Measurements from ENCODE around the gene PDE7B.

The PDE7B gene

GRCh38 chr6:136036601-136037000 lies 185.1 kb downstream of the PDE7B start:
- no peak for DNase-seq

- DNase-seq: no peak
Observed at GRCh38 chr6:136037242-136037875, 185.9 kb downstream of the PDE7B start.

DNA sequence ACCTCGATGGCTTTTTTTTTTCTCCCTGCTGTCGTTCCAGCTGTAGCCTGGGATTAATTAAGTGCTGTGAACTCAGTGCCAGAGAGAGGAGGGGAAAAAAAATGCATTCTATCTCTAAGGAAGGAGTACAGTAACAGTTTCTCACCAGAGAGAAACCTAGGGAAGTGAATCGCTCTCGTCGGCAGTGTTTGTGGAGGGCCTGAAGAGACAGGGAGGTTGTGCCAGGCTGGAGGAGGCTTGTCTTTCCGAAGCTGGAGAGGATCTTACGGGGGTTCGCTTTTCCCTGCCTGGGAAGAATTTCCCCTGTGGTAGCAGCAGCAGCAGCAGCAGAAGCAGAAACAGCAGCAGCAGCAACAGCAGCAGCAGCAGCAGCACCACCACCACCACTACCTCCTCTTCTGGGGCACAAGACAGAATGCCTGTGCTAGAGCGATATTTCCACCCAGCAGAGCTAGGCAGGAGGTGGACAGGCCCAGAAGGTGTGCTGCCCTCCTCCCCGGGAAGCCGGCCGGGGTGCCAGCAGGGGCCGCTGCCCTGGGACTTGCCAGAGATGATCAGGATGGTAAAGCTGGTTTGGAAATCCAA lies 186.5 kb downstream of the PDE7B start:
- DNase-seq: no peak

DNA sequence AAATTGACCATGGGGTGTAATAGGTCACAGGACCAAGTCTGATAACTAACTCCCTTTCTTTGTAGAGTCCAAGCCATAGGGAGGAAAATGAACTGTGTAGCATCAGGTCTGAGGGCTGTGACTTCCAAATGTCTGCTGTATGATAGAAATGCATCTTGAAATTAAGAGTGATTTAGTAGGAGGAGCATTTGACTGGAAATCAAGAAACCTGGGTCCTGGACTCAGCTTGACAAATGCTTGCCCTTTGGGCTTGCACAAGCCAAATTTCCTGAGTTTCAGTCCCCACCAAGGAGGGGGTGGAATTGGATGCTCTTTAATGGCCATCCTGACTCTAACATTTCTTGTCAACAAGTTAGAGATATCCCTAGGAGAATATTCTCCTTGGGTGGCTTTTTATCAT lies 187.0 kb downstream of the PDE7B start:
- no peak for DNase-seq

GRCh38 chr6:136039185-136039584 lies 187.7 kb downstream of the PDE7B start:
- no peak for DNase-seq

DNA sequence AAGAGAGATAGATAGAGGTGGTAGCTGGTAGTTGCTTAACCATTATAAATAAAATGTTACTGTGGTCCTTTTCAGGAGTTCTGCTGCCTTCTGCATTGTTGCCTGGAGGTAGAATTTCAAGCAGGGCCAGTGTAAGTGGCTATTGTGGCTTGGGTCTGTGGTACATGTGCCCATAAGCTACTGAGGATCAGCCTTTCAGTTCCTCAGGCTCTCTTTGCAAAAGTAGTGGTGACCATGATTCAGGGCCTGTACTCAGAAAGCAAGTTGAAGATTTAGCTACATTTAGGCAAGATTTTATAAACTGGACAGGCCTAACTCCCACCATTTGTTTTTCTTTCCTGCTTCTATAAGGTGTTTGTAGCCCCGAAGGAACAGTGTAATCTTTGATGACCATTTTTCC lies 199.0 kb downstream of the PDE7B start:
- no peak for DNase-seq

- no peak for DNase-seq
Observed at GRCh38 chr6:136051140-136051775, 199.8 kb downstream of the PDE7B start.

- DNase-seq: no peak
Observed at GRCh38 chr6:136052031-136052430, 200.5 kb downstream of the PDE7B start.

DNA sequence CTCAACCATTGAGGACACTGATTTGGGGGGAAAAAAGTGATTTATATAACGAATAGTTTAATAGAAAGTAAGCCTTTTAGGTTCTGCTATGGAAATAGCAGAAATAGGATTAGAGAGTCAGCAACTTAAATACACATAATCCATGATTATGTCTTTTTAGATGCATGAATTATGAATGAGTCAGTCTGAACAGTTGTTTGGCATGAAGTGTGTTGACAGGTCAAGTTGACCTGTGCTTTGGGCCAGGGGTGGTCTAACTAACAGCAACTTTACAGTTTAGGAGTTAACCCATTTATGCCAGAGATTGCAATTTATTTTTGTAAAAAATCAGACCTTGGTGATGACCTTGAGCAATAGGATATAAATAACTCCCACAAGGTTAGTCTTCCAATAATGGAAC lies 207.4 kb downstream of the PDE7B start:
- no peak for DNase-seq

GRCh38 chr6:136059308-136059707 lies 207.8 kb downstream of the PDE7B start:
- DNase-seq: no peak

GRCh38 chr6:136060052-136060451 lies 208.6 kb downstream of the PDE7B start:
- no peak for DNase-seq

DNA sequence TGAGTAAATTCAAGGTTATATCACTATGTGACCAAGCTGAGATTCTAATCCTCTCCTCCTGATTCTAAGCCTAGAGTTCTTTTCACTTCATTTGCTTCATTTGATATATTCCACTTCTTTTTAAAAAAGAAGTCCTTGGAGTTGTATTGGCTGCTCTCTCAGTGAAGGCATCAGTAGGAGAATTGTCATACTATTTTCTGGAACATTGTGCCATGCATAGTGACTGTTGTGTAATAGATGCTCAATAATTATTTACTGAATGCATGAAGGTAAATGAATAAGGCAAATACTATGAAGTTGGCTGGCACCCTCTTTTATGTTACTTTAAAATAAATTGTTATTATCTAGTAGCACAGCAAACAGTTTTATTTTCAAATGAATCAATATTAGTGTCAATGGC lies 209.3 kb downstream of the PDE7B start:
- no peak for DNase-seq

- DNase-seq: no peak
Observed at GRCh38 chr6:136061701-136062100, 210.2 kb downstream of the PDE7B start.

GRCh38 chr6:136063096-136063495 lies 211.6 kb downstream of the PDE7B start:
- DNase-seq: no peak

- DNase-seq: no peak
Observed at GRCh38 chr6:136066005-136066404, 214.5 kb downstream of the PDE7B start.

DNA sequence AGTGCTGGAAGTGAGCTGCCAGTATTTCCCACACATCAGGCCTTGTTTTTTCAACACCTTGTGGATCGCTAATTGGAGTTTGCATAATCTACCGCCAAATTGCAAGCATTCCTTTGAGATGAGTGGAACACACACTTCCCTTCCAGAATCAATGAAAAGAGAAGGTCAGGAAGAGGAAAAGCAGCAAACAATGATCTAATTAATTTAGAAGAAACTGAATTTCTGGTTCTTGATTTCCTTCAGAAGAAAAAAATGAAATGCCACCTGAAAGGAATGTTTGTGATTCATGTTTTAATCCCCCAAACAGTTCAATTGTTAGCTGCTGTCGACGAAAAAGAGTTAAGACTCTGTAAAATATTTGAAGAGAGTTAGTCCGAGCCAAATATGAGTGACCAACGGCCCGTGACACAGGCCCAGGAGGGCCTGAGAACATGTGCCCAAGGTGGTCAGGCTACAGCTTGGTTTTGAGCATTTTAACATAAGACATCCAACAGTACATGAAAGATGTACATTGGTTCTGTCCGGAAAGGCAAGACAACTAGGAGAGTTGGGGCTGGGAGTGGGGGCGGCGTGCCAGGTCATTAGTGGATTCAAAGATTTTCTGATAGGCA lies 216.3 kb downstream of the PDE7B start:
- DNase-seq: no peak

DNA sequence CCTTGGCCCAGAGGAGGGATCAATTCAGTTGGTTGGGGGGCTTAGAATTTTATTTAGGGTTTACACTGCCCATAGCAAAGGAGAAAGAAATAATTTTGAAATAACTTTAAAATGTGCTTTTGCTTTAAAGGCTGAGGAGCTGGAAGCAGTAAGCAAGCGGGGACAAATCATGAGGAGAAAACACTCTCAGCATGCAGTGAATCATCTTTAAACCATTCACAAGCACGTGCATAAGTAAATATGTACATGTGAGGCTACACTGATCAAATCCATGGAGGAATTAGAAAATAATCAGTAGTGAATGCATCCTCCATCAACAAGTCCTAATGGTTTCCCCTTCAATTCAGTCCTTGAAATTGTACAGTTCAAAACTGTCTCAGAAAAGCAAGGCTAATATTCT lies 217.6 kb downstream of the PDE7B start:
- no peak for DNase-seq

- DNase-seq: no peak
Observed at GRCh38 chr6:136070815-136071214, 219.3 kb downstream of the PDE7B start.

GRCh38 chr6:136072691-136073090 lies 221.2 kb downstream of the PDE7B start:
- DNase-seq: no peak

GRCh38 chr6:136073216-136073615 lies 221.7 kb downstream of the PDE7B start:
- DNase-seq: no peak

GRCh38 chr6:136076496-136076895 lies 225.0 kb downstream of the PDE7B start:
- no peak for DNase-seq

- DNase-seq: no peak
Observed at GRCh38 chr6:136077834-136078576, 226.5 kb downstream of the PDE7B start.

Data from NCI-H187 treated with DMSO at 0.1 percent for 48 hours (cell line).